ENCODE results near the gene TLE5.

Gene TLE5

DNA sequence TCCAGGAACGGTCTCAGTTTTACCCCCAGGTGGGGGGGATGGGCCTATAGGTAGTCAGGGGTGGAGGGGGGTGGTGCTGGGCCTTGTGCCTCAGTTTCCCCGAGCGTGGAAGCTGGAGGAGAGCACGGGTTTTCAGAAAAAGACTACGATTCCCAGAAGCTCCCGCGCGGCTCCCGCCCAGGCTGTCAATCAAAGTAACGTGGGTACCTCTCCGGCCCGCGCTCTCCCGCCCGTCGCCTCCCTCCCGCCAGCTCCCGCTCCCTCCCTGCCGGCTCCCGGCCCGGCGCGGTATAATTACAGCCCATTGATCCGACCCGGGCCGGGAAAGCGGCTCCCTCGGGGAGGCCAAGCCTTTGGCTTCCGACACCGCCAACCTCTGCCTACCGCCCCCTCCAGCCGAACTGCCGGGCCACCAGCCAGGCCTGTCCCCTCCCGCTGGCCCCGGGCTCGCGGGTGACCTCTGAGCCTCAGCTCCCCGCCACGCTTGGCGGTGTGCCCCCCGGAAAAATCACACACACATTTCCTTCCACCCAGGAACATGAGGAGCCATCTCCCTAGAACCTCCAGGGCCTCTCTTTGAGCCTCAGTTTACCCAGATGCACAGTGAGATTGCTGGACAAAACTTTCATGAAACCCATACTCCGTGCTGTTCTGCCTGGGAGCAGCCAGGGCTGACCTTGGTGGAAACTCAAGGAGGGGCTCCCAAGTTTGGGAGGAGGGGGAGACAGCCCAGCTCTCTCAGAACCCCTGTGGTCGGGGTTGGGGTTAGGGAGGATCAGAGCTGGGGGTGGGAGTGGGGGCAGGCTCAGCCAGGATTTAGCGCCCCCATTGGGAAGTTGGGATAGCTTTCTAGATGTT is 25.9 kb downstream of the TLE5 start:
- DNase-seq (ENCODE audit: insufficient read length, low spot score) (peak; percentile 98), FAIRE-seq (no peak)
- TF ChIP-seq POLR2A (IDR thresholded peaks at IDR 0.05; ENCODE audit: low read depth, low read length), result peak; percentile 45

DNA sequence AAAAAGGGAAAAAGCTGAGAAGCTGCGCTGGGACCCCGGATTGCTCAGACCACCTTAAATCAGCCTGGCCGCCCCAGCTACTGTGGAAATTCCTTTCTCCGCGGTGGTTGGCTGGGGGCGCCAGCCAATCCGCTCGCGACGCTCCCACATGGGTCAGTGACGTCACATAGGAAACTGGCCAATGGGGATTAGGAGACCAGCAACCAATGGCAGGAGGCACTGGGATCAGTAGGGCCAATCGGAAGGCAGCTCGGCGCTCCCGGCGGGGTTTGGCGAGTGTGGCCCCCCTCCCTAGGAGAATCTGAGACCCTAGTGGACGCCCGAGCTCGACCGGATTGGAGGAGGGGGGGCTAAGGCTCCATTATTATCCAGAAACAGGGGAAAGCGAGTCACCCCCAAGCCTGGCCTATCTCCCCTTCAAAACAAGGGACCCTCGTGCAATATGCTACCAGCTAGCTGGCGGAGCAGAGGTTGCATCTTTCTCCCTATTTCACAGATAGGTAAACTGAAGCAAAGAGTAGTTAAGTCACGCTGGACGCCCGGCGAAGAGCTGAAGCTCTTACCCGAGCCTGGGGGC is 26.7 kb downstream of the TLE5 start:
- DNase-seq (ENCODE audit: insufficient read length, low spot score) (peak; percentile 100), FAIRE-seq (peak; percentile 68)
- TF ChIP-seq POLR2A (IDR thresholded peaks at IDR 0.05; ENCODE audit: low read depth, low read length), result no peak

DNA sequence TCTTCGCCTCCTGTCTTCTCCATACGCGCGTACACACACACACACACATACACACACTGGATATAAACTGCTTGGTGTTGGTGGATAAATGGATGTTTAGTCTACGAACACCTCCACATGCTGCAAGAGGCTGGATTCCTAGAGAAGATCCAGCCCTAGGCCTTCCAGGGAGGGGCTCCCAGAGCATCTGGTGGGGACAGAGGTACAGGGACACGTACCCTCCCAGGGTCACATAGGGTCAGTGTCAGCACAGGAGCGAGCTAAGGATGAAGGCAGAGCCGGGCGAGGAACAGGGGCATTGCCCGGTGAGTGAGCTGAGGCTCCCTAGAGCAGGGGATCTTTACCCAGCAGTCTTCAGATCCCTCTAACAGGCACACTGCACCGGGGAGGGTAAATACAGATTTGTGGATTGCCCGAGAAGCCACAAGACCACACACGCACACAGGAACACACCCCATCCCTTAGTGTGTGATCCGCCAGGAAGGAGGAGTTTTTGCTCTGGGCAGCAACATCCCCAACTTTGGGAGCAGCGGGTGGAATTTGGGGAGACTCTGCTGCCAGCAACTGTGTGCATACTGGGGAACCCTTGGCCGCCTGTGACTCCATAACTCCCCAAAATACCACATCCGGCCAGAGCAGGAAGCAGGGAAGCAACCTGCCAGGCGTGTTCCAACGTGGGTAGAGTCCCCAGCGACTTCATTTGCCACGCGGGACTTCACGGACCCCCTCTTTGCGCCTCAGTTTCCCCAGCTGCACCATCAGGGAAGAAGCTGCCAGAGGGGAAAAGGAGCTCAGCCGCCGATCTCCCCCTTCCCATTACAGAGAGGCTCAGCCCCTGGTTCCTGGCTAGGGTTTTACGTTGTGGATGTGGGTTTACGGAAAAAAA is 27.4 kb downstream of the TLE5 start:
- DNase-seq (ENCODE audit: insufficient read length, low spot score), result no peak
- no peak for FAIRE-seq

DNA sequence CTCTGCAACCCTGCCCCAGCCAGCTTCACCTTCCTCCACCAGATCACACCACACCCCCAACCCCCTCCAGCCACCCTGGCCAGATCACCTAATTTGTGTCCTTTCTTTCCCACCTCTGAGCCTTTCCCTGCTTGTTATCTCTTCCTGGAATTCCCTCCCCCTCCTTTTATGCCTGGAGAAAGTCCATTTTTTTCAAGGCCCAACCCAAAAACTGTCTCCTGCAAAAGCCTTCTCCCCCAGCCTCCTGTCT is 28.0 kb downstream of the TLE5 start:
- TF ChIP-seq POLR2A (IDR thresholded peaks at IDR 0.05; ENCODE audit: low read depth, low read length), result no peak
- DNase-seq (ENCODE audit: insufficient read length, low spot score), result no peak
- FAIRE-seq, result no peak

More for the DNA sequence above, 27.4 kb downstream of the TLE5 start:
- peak; percentile 30 for TF ChIP-seq POLR2A (IDR thresholded peaks at IDR 0.05; ENCODE audit: low read depth, low read length)

DNA sequence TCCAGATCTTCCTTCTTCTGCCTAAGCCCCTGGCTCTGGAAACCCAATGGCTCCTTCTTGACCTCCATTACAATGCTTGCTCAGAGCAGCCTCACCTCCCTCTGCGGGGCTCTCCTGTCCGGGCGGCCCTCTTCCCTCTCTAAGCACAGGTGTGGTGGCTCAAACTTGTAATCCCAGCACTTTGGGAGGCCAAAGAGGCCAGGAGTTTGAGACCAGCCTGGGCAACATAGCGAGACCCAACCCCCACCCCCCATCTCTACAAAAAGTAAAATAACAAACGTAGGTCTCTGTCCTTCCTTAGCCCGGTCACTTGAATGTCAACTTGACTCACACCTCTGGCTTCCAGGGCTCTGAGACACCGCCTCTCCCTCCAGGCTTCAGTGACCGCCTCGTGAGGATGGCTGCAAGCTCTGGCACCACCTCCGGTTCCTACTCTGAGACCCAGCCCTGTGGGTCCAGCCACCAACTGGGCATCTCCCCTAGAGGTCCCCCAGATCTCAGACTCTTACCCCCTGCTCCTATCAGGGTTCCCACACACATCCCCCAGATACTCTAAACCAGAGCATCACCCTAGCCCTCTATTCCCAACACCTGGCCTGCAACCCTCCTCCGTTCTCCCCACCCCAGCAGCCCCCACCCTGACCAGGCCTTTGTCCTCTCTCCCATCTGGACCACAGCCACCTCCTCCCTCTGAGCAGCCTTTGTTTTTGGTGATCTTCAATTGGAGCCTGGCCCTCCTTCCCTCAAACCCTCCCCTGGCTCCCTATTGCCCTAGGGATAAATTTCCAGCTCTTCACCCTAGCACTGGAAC is 28.5 kb downstream of the TLE5 start:
- FAIRE-seq, result no peak
- TF ChIP-seq POLR2A (IDR thresholded peaks at IDR 0.05; ENCODE audit: low read depth, low read length), result no peak
- no peak for DNase-seq (ENCODE audit: insufficient read length, low spot score)

DNA sequence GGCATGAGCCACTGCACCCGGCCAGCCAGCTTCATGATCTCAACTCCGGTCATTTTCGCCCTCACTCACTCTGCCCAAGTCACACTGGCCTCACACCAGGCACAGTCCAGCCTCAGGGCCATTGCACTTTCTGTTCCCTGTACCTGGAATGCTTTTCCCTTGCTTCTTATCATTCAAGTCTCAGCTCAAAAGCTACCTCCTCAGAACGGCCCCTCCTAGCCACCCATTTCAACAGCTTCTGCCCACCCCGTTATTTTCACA is 30.8 kb downstream of the TLE5 start:
- FAIRE-seq (no peak), DNase-seq (ENCODE audit: insufficient read length, low spot score) (no peak)
- no peak for TF ChIP-seq POLR2A (IDR thresholded peaks at IDR 0.05; ENCODE audit: low read depth, low read length)

DNA sequence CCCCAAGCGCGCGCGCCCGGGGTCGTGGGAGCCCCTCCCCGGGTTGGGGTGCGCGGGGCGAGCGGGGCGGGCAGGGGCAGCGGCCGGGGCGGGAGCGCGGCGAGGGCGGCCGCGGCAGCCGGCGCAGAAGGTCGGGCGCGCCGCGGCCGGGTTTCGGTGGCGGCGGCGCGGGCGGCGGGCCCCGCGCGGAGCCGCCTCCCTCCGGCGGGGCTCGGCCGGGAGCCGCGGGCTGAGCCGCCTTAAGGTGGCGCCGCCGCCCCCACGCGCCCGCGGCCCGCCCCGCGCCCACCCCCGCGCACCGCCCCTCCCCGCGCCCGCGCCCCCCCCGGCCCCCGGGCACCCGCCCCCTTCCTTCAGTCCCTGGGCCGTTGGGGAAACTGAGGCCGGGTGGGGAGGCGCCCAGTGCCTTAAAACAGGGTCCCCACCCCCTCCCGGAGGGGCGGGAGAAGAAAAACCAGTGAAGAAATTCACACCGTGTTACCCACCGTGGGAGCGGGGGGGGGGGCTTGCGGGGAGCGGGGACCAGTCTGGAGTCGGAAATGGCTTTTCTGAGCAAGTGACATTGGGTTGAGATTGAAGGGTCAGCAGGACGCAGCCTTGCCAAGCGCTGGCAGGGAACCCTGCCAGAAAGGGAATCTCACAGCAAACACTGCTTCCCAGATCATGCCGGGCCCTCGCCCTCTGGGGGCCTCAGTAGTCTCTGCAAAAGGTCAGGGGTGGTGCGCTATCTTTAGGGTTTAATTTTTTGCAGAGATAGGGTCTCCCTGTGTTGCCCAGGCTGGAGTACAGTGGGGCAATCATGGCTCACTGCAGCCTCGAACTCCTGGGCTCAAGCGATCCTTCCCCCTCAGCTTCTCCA is 33.0 kb downstream of the TLE5 start, which contains the start of gene TLE2:
Gene TLE2 (minus strand): TSS at position 216 of the 859 bp plus-strand sequence. CDS start 376 bp downstream, outside the sequence.
- no peak; the same call in 1 of the 2 replicates for TF ChIP-seq POLR2A (IDR thresholded peaks at IDR 0.05; ENCODE audit: low read depth, low read length)
- FAIRE-seq (no peak), DNase-seq (ENCODE audit: insufficient read length, low spot score) (no peak)

DNA sequence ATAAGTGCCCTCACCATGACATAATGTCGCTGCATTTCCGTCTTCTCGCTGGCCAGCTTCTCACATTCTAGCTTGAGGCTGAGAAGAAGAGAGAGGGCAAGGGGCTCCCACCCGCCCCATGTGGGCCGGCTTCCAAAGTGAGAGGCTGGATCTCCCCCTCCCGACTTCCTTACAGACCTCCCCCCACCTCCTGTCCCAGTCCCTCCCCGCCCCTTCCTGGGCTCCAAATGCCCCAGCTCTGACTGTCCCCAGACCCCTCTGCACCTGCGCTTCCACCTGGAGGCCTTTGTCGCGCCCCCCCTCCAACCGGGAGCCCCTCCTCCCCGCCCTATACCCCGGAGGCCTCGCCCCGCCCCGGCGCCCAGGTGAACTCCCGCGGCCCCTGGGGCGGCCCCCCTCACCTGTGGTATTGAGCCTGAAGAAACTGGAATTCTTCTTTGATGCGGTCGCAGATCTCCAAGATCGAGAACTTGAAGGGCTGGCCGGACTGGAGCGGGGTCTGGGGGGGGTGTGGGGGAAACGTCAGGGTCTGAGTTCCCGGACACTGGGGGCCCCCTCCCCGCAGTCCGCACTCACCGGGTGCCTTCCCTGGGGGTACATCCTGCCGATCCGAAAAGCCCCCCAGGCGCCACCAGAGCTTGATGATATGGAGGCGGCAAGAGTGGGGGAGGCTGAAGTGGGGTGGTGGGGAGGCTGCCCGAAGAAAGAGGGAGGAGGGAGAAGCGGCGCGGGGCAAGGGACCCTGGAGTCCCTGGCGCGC is 33.8 kb downstream of the TLE5 start:
- DNase-seq (ENCODE audit: insufficient read length, low spot score), result no peak
- no peak for FAIRE-seq
- no peak for TF ChIP-seq POLR2A (IDR thresholded peaks at IDR 0.05; ENCODE audit: low read depth, low read length)

DNA sequence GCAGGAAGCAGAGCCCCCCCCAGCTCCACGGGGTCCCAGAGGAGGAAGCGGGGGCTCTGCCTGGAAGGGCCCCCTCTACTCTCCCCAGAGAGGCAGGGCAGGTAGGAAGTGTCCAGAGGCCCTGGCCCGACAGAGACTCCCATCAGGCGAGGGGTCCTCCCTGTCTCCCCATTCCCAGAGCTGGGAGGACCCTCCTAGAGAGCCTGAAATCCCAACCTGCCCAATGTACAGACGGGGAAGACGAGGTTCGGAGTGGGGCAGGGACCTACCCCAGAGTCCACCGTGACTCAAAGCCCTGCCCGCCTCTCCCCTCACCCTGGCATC is 34.4 kb downstream of the TLE5 start:
- TF ChIP-seq POLR2A (IDR thresholded peaks at IDR 0.05; ENCODE audit: low read depth, low read length), result no peak
- DNase-seq (ENCODE audit: insufficient read length, low spot score) (no peak), FAIRE-seq (no peak)

DNA sequence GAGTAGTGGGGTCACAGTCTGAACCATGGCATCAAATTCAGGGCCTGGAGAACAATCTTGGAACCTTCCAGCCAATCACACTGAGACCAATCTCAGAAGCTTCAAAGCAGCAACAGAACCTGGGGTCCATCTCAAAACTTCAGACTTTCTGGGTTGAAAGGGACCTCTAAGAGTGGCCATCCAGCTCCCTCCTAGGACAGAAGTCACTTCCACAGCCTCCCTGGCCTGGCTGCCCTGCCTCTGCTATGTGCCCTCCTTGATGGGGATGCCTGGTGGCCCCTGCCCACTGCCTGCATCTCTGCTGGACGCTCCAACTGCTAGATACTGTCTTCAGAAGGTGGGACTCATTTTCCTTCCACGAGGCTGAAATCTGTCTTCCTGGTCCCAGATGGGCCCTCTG is 35.0 kb downstream of the TLE5 start:
- FAIRE-seq (no peak), DNase-seq (ENCODE audit: insufficient read length, low spot score) (no peak)
- TF ChIP-seq POLR2A (IDR thresholded peaks at IDR 0.05; ENCODE audit: low read depth, low read length), result no peak

DNA sequence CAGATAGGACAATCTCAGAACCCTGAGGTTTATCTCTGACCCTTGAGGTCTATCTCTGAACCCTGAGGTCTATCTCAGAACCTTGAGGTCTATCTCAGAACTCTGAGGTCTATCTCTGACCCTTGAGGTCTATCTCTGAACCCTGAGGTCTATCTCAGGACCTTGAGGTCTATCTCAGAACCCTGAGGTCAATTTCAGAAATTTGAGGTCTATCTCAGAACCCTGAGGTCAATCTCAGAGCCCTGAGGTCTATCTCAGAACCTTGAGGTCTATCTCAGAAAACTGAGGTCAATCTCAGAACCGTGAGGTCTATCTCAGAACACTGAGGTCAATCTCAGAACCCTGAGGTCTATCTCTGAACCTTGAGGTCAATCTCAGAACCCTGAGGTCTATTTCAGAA is 35.5 kb downstream of the TLE5 start:
- no peak for TF ChIP-seq POLR2A (IDR thresholded peaks at IDR 0.05; ENCODE audit: low read depth, low read length)
- FAIRE-seq, result no peak
- DNase-seq (ENCODE audit: insufficient read length, low spot score), result no peak

DNA sequence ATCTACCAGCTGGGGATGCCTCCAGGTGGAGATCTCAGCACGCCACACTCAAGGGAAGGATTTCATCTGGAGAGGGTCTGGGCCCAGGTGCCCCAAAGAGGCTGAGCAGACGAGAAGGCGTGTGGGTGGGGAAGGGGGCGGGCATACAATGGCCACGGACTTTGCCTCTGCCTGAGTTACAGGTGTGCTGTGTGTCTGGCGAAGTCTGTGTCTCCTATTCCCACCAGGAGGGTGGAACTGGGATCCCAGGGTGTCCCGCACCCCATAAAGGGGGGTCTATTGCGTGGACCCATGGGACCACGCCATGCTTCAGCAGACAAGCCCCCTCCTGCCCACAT is 36.8 kb downstream of the TLE5 start:
- FAIRE-seq (no peak), DNase-seq (ENCODE audit: insufficient read length, low spot score) (no peak)
- no peak for TF ChIP-seq POLR2A (IDR thresholded peaks at IDR 0.05; ENCODE audit: low read depth, low read length)
